ENCODE measurements around the gene ZFYVE1.
"Not testable (repeated sequence)": the region's sequence is repeated elsewhere in the genome, so short reads cannot be mapped to it uniquely, and the experiment has no call there.

The ZFYVE1 gene

GRCh38 chr14:73003681-73004080 is 23.2 kb downstream of the ZFYVE1 start:
- no peak for DNase-seq

GRCh38 chr14:73000073-73000472 is 26.8 kb downstream of the ZFYVE1 start:
- DNase-seq, result no peak

- no peak for DNase-seq
These were observed 27.6 kb downstream of the ZFYVE1 start for GRCh38 chr14:72999316-72999715.

GRCh38 chr14:72998252-72998903 is 28.5 kb downstream of the ZFYVE1 start:
- no peak for DNase-seq

GRCh38 chr14:72996916-72997315 is 30.0 kb downstream of the ZFYVE1 start:
- no peak for DNase-seq

GRCh38 chr14:72990171-72990570 is 36.7 kb downstream of the ZFYVE1 start:
- no peak for DNase-seq

- no peak for DNase-seq
These were observed 40.0 kb downstream of the ZFYVE1 start for GRCh38 chr14:72986857-72987256.

- no peak for DNase-seq
These were observed 40.7 kb downstream of the ZFYVE1 start for GRCh38 chr14:72986214-72986613.

- DNase-seq, result no peak
These were observed 44.7 kb downstream of the ZFYVE1 start for GRCh38 chr14:72982146-72982708.

- no peak for DNase-seq
These were observed 46.0 kb downstream of the ZFYVE1 start for GRCh38 chr14:72980863-72981262.

- no peak for DNase-seq
These were observed 48.0 kb downstream of the ZFYVE1 start for GRCh38 chr14:72978856-72979255.

- no peak for DNase-seq
These were observed 51.1 kb downstream of the ZFYVE1 start for GRCh38 chr14:72975770-72976169.

- no peak for DNase-seq
These were observed 52.2 kb downstream of the ZFYVE1 start for GRCh38 chr14:72974661-72975060.

- no peak for DNase-seq
These were observed 56.0 kb downstream of the ZFYVE1 start for GRCh38 chr14:72970824-72971434.

- no peak for DNase-seq
These were observed 56.8 kb downstream of the ZFYVE1 start for GRCh38 chr14:72970058-72970630.

GRCh38 chr14:72968316-72968715 is 58.6 kb downstream of the ZFYVE1 start:
- DNase-seq, result no peak

GRCh38 chr14:72966038-72966437 is 60.9 kb downstream of the ZFYVE1 start:
- no peak for DNase-seq

- DNase-seq, result no peak
These were observed 61.7 kb downstream of the ZFYVE1 start for GRCh38 chr14:72965249-72965648.

- DNase-seq, result no peak
These were observed 64.0 kb downstream of the ZFYVE1 start for GRCh38 chr14:72962829-72963312.

GRCh38 chr14:72962336-72962754 is 64.6 kb downstream of the ZFYVE1 start:
- not testable (repeated sequence) for DNase-seq

GRCh38 chr14:72961579-72962335 is 65.1 kb downstream of the ZFYVE1 start:
- no peak for DNase-seq

- DNase-seq, result not testable (repeated sequence)
These were observed 65.9 kb downstream of the ZFYVE1 start for GRCh38 chr14:72961016-72961415.

GRCh38 chr14:72958548-72958947 is 68.4 kb downstream of the ZFYVE1 start:
- DNase-seq, result no peak

All from activated T-cell treated with anti-CD3 and anti-CD28 coated beads, Interleukin-2, amount 50 U/mL, for 1 hour (primary cell).